ENCODE data around the gene ZNF136. TPM values are rescaled to one million over a fixed set of nuclear protein-coding genes. Genes with fewer than 3 reads are reported as not detected.

Gene ZNF136
- 4.9 and 7.2 TPM in 2 replicates for total RNA-seq

GRCh38 chr19:12162882-12163806 lies at the start of gene ZNF136:
ZNF136 (plus strand) TSS chr19:12163096; CDS start chr19:12163204, 108 bp downstream.

DNA sequence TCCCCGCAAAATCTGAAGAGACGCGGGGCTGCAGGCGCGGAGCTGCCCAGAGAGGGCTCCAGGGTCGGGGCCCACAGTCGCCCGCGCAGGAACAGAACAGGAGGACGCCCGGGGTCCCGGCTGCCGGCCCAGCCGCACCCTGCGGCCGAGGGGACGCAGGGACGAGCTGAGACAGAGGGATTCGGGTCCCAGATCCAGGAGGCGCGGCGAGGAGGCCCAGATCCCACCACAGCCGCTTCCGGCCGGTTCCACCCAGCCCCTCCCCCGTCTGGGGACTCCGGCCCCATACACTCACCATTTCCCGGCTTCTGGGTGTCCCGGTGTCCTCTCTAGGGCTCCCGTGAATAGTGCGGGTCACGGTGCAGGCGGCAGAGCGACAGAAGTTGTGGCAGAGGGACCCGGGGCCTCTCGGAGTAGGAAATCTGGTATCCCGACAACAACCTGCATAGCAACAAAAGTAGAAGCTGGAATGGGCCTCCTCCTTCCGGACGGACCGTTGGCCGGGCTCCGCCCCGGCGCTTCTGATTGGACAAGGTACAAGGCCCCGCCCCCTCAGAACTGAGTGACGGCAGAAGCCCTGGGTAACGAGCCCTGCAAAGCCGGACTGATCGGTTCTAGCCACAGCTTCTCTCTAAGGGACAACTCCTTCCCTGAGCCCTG lies 22.9 kb upstream of the ZNF136 start, which contains the start of gene ZNF20:
ZNF20 (minus strand) TSS at position 466 of the 660 bp plus-strand sequence; CDS start at position 298, 168 bp downstream.

DNA sequence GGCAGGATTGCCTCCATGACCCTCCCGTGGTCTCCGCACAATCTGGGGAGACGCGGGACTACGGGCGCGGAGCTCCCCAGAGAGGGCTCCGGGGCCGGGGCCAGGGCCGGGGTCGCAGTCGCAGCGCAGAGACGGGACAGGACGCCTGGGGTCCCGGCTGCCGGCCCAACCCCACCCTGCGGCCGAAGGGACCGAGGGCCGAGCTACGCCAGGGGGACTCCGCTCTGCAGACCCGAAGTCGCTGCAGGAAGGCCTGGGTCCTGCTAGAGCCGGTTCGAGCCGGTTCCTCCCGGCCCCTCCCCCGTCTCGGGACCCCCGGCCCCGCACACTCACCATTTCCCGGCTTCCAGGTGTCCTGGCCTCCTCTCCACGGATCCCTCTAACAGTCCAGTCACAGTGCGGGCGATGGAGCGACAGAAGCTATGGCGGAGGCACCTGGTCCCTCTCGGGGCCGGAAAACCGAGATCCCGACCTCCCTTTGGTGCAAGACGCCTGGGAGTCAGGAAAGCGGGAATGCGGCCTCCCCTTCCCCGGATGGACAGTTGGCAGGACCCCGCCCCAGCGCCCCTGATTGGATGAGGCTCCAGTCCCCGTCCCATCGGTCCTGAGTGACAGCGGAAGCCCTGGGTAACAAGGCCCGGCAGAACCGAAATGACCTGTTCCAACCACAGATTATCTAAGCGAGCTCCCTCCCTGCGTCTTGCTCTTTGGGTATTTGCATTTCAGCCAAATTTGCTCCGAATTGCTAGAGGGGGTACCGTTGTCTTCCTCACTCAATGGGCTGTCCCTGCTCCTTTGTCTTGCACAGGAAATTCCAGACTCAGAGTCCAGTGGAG lies 6.5 kb upstream of the ZNF136 start, which contains the start of gene ZNF625:
ZNF625 (minus strand) TSS at position 512 of the 836 bp plus-strand sequence; CDS start at position 336, 176 bp downstream.

Other genes starting within 250 kb of the ZNF136 start
- 5.2 and 8.0 TPM in 2 replicates for gene ZNF700, start 238.0 kb upstream of the ZNF136 start, total RNA-seq
- gene ZNF763, start 198.1 kb upstream of the ZNF136 start, total RNA-seq: 0.33 and 2.4 TPM in 2 replicates
- 0.98 and 1.8 TPM in 2 replicates for gene ZNF433, start 127.4 kb upstream of the ZNF136 start, total RNA-seq
- 0.67 TPM in 1 of 2 replicates, not detected in the other for gene ZNF878, start 110.1 kb upstream of the ZNF136 start, total RNA-seq
- 1.6 and 4.2 TPM in 2 replicates for gene ZNF844, start 98.4 kb upstream of the ZNF136 start, total RNA-seq
- gene ZNF20, start 22.7 kb upstream of the ZNF136 start, total RNA-seq: 1.6 and 3.0 TPM in 2 replicates
- gene ZNF625, start 6.4 kb upstream of the ZNF136 start, total RNA-seq: 13.5 and 15.0 TPM in 2 replicates
- gene ZNF44, start 131.8 kb downstream of the ZNF136 start, total RNA-seq: 5.0 and 6.5 TPM in 2 replicates
- gene ZNF563, start 170.5 kb downstream of the ZNF136 start, total RNA-seq: 0.65 and 2.0 TPM in 2 replicates
- 0.65 and 1.5 TPM in 2 replicates for gene ZNF442, start 202.6 kb downstream of the ZNF136 start, total RNA-seq
- gene ZNF799, start 238.2 kb downstream of the ZNF136 start, total RNA-seq: 5.6 and 6.4 TPM in 2 replicates

Data from vein endothelial cell (primary cell).